Measurements from ENCODE around the gene PLEKHA4. TPM values are rescaled to one million over a fixed set of nuclear protein-coding genes. Genes with fewer than 3 reads are reported as not detected.
A peak's percentile ranks its signal among the peaks of the same experiment; 100 is the strongest.

Gene PLEKHA4
- polyA plus RNA-seq, 1 experiment, result 7.1 TPM

- no peaks in the 10 kb centered on the region for H3K27me3 ChIP-seq (ENCODE audit: control insufficient read depth, insufficient read depth, low read length)
- TF ChIP-seq, protein P1, sequence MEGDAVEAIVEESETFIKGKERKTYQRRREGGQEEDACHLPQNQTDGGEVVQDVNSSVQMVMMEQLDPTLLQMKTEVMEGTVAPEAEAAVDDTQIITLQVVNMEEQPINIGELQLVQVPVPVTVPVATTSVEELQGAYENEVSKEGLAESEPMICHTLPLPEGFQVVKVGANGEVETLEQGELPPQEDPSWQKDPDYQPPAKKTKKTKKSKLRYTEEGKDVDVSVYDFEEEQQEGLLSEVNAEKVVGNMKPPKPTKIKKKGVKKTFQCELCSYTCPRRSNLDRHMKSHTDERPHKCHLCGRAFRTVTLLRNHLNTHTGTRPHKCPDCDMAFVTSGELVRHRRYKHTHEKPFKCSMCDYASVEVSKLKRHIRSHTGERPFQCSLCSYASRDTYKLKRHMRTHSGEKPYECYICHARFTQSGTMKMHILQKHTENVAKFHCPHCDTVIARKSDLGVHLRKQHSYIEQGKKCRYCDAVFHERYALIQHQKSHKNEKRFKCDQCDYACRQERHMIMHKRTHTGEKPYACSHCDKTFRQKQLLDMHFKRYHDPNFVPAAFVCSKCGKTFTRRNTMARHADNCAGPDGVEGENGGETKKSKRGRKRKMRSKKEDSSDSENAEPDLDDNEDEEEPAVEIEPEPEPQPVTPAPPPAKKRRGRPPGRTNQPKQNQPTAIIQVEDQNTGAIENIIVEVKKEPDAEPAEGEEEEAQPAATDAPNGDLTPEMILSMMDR (IDR thresholded peaks at IDR 0.05; ENCODE audit: low read depth, low read length), result no peak
- H3K27ac ChIP-seq (ENCODE audit: low read depth, low read length), result no peak overlapping the region
- no peak for DNase-seq (ENCODE audit: low read depth, low spot score)
- no peak overlapping the region for H3K4me3 ChIP-seq (ENCODE audit: low read depth, low read length)
- CTCF ChIA-PET, result interaction anchor here (1.4 to 2.5 kb wide), 2 partner anchors 38 to 45 kb away, joined by 3 to 16 read pairs; no protein-coding TSS in a partner anchor
- POLR2A ChIA-PET, result no interaction called here
- no peaks in the 10 kb centered on the region; the same call in 1 of the 2 replicates for H3K9me3 ChIP-seq (ENCODE audit: control insufficient read depth, insufficient read depth, low read length)
Measured at GRCh38 chr19:48833049-48833448, 35.4 kb downstream of the PLEKHA4 start.

GRCh38 chr19:48830965-48831364 lies 37.5 kb downstream of the PLEKHA4 start:
- H3K4me3 ChIP-seq (ENCODE audit: low read depth, low read length), result no peak overlapping the region
- H3K27ac ChIP-seq (ENCODE audit: low read depth, low read length), result no peak overlapping the region
- H3K9me3 ChIP-seq (ENCODE audit: control insufficient read depth, insufficient read depth, low read length), result no peaks in the 10 kb centered on the region; the same call in 1 of the 2 replicates
- TF ChIP-seq, protein P1 (IDR thresholded peaks at IDR 0.05; ENCODE audit: low read depth, low read length), result no peak
- H3K27me3 ChIP-seq (ENCODE audit: control insufficient read depth, insufficient read depth, low read length), result no peaks in the 10 kb centered on the region
- CTCF ChIA-PET, result interaction anchor here (0.6 to 1.6 kb wide), 5 partner anchors 12 to 43 kb away, joined by 3 to 6 read pairs (median 4); no protein-coding TSS in a partner anchor
- POLR2A ChIA-PET, result no interaction called here
- no peak for DNase-seq (ENCODE audit: low read depth, low spot score)

GRCh38 chr19:48830088-48830487 lies 38.3 kb downstream of the PLEKHA4 start:
- ChIA-PET CTCF (interaction anchor here (0.8 to 2.3 kb wide), 3 partner anchors 14 to 42 kb away, joined by 3 to 20 read pairs (median 5); no protein-coding TSS in a partner anchor), POLR2A (no interaction called here)
- Histone ChIP-seq H3K9me3 (ENCODE audit: control insufficient read depth, insufficient read depth, low read length) (no peaks in the 10 kb centered on the region; the same call in 1 of the 2 replicates), H3K27ac (ENCODE audit: low read depth, low read length) (no peak overlapping the region), H3K27me3 (ENCODE audit: control insufficient read depth, insufficient read depth, low read length) (no peaks in the 10 kb centered on the region), H3K4me3 (ENCODE audit: low read depth, low read length) (no peak overlapping the region)
- TF ChIP-seq, protein P1 (IDR thresholded peaks at IDR 0.05; ENCODE audit: low read depth, low read length), result no peak
- DNase-seq (ENCODE audit: low read depth, low spot score), result no peak

GRCh38 chr19:48826606-48827020 lies 41.8 kb downstream of the PLEKHA4 start:
- no peak for DNase-seq (ENCODE audit: low read depth, low spot score)
- Histone ChIP-seq H3K27ac (ENCODE audit: low read depth, low read length) (no peak overlapping the region), H3K9me3 (ENCODE audit: control insufficient read depth, insufficient read depth, low read length) (no peaks in the 10 kb centered on the region; the same call in 1 of the 2 replicates), H3K4me3 (ENCODE audit: low read depth, low read length) (no peak overlapping the region), H3K27me3 (ENCODE audit: control insufficient read depth, insufficient read depth, low read length) (no peaks in the 10 kb centered on the region)
- ChIA-PET CTCF (interaction anchor here (0.7 to 2.2 kb wide), 5 partner anchors 9 to 39 kb away, joined by 4 to 9 read pairs (median 7); partner anchors contain the start of gene HSD17B14), POLR2A (no interaction called here)
- TF ChIP-seq, protein P1 (IDR thresholded peaks at IDR 0.05; ENCODE audit: low read depth, low read length), result 0 out of 2 replicates have a peak, but pooled peaks have one; percentile 10

- TF ChIP-seq, protein P1 (IDR thresholded peaks at IDR 0.05; ENCODE audit: low read depth, low read length), result no peak
- Histone ChIP-seq H3K27ac (ENCODE audit: low read depth, low read length) (no peak overlapping the region), H3K27me3 (ENCODE audit: control insufficient read depth, insufficient read depth, low read length) (no peaks in the 10 kb centered on the region), H3K4me3 (ENCODE audit: low read depth, low read length) (no peak overlapping the region), H3K9me3 (ENCODE audit: control insufficient read depth, insufficient read depth, low read length) (no peaks in the 10 kb centered on the region; the same call in 1 of the 2 replicates)
- ChIA-PET POLR2A (no interaction called here), CTCF (no interaction called here)
- DNase-seq (ENCODE audit: low read depth, low spot score), result no peak
Measured at GRCh38 chr19:48822514-48822913, 45.9 kb downstream of the PLEKHA4 start.
